Breast epithelium (tissue), 4 donors: Measurements from ENCODE around the gene DCLK1. TPM values are rescaled to one million over a fixed set of nuclear protein-coding genes. Genes with fewer than 3 reads are reported as not detected.
A peak's percentile ranks its signal among the peaks of the same experiment; 100 is the strongest.

Source experiments
- DNase-seq, 2 donors: peaks; one replicate each; pipeline ENCODE4 v3.0.0-alpha.2; 2019; ENCODE audit warnings: low spot score in 2 of 2
- H3K27ac ChIP-seq, 2 donors: fragments of 200-600 bp; sonication (generic) in 1 of 2; one replicate each; pipeline ENCODE4 v1.5.1; 2016 to 2019; ENCODE audit warnings: mild to moderate bottlenecking in 1 of 2
- H3K27me3 ChIP-seq, 2 donors: fragments of 200-600 bp; sonication (generic) in 1 of 2; one replicate each; pipeline versions ENCODE4 v1.5.1 to v1.6.0; 2017 to 2019; ENCODE audit warnings: control low read depth in 1 of 2, mild to moderate bottlenecking in 1 of 2
- H3K36me3 ChIP-seq: fragments of 200-600 bp; one replicate; pipeline ENCODE4 v1.5.1; 2019
- H3K4me1 ChIP-seq, 2 donors: fragments of 200-600 bp; sonication (generic); one replicate each; pipeline ENCODE4 v1.5.1; 2016 to 2019; ENCODE audit warnings: control low read depth in 1 of 2
- H3K4me3 ChIP-seq, 3 donors: fragments of 200-600 bp; sonication (generic); 1 replicate in 2 of 3; 2 replicates in 1 of 3; pipeline ENCODE4 v1.5.1; 2016 to 2019; ENCODE audit warnings: mild to moderate bottlenecking in 3 of 3, moderate library complexity in 2 of 3
- H3K9me3 ChIP-seq, 2 donors: fragments of 200-600 bp; sonication (generic) in 1 of 2; one replicate each; pipeline ENCODE4 v1.5.1; 2016 to 2019; ENCODE audit warnings: control low read depth in 1 of 2
- CTCF ChIP-seq, 3 donors: fragments of 450-650 bp; IDR thresholded peaks; one replicate each; pipeline ENCODE4 v1.5.1; 2016 to 2017; ENCODE audit warnings: antibody characterized with exemption in 3 of 3, mild to moderate bottlenecking in 3 of 3, moderate library complexity in 3 of 3
- POLR2A ChIP-seq: fragments of 450-650 bp; IDR thresholded peaks from one replicate; pipeline ENCODE4 v1.6.1; 2016; ENCODE audit warnings: antibody characterized with exemption, mild to moderate bottlenecking, moderate library complexity
- POLR2AphosphoS5 ChIP-seq, 3 donors: sonication (generic); formaldehyde crosslinking; IDR thresholded peaks; one replicate each; pipeline ENCODE4 v1.6.1; 2017; ENCODE audit warnings: antibody characterized with exemption in 3 of 3
- intact Hi-C: fragments of 100-400 bp; cut with DNase I; formaldehyde crosslinking; loops from one replicate; pipeline ENCODE4 v1.15.1; 2023; ENCODE audit warnings: low total_unique reads
- total RNA-seq, 3 donors: library from RNA; depleted of rRNA; stranded (reverse); fragments of >200 nt; gene quantifications; one replicate each; pipeline ENCODE4 v1.1.0, GENCODE V29; 2016

DCLK1 gene
- total RNA-seq, 3 donors from 2014 or later: 21.2 to 158 (median 28.2) TPM

- no peaks in the 10 kb centered on the region for H3K36me3 ChIP-seq
- H3K9me3 ChIP-seq: no peaks in the 10 kb centered on the region
- no peak for DNase-seq
- no peaks in the 10 kb centered on the region for H3K27me3 ChIP-seq
- H3K4me3 ChIP-seq: peak overlapping the region in 1 of 3 donors; percentile 17
- no peaks in the 10 kb centered on the region for H3K4me1 ChIP-seq
- H3K27ac ChIP-seq: no peak overlapping the region
- TF ChIP-seq POLR2A (no peak), POLR2AphosphoS5 (IDR thresholded peaks at IDR 0.05) (no peak), CTCF (IDR thresholded peaks at IDR 0.05) (no peak)
- intact Hi-C loops: no loop called here
Observed at GRCh38 chr13:36154567-36155291, 23.5 kb upstream of the DCLK1 start.

GRCh38 chr13:36151591-36151990 is 20.4 kb upstream of the DCLK1 start:
- no peaks in the 10 kb centered on the region for H3K36me3 ChIP-seq
- no peak overlapping the region for H3K27ac ChIP-seq
- H3K4me1 ChIP-seq: no peaks in the 10 kb centered on the region
- intact Hi-C loops: no loop called here
- no peak for DNase-seq
- no peaks in the 10 kb centered on the region for H3K27me3 ChIP-seq
- no peak for TF ChIP-seq POLR2A
- TF ChIP-seq CTCF (IDR thresholded peaks at IDR 0.05): no peak
- no peak for TF ChIP-seq POLR2AphosphoS5 (IDR thresholded peaks at IDR 0.05)
- no peak overlapping the region for H3K4me3 ChIP-seq
- H3K9me3 ChIP-seq: no peaks in the 10 kb centered on the region

GRCh38 chr13:36148446-36148845 is 17.3 kb upstream of the DCLK1 start:
- H3K36me3 ChIP-seq: no peaks in the 10 kb centered on the region
- TF ChIP-seq CTCF (IDR thresholded peaks at IDR 0.05) (no peak), POLR2A (no peak), POLR2AphosphoS5 (IDR thresholded peaks at IDR 0.05) (no peak)
- no peak for DNase-seq

GRCh38 chr13:36147330-36147729 is 16.1 kb upstream of the DCLK1 start:
- no peaks in the 10 kb centered on the region for H3K9me3 ChIP-seq
- H3K4me3 ChIP-seq: no peak overlapping the region
- H3K27ac ChIP-seq: no peak overlapping the region
- no peaks in the 10 kb centered on the region for H3K36me3 ChIP-seq
- intact Hi-C loops: no loop called here
- H3K27me3 ChIP-seq: no peaks in the 10 kb centered on the region
- TF ChIP-seq POLR2AphosphoS5 (IDR thresholded peaks at IDR 0.05) (no peak), POLR2A (no peak)
- no peak for DNase-seq
- no peaks in the 10 kb centered on the region for H3K4me1 ChIP-seq

More at GRCh38 chr13:36148446-36148845, 17.3 kb upstream of the DCLK1 start:
- H3K4me1 ChIP-seq: no peaks in the 10 kb centered on the region
- no peaks in the 10 kb centered on the region for H3K9me3 ChIP-seq
- H3K27ac ChIP-seq: no peak overlapping the region
- intact Hi-C loops: no loop called here
- H3K27me3 ChIP-seq: no peaks in the 10 kb centered on the region
- no peak overlapping the region for H3K4me3 ChIP-seq

GRCh38 chr13:36146511-36147269 is 15.5 kb upstream of the DCLK1 start:
- intact Hi-C loops: no loop called here
- H3K9me3 ChIP-seq: no peaks in the 10 kb centered on the region
- TF ChIP-seq POLR2A: no peak
- no peak for TF ChIP-seq POLR2AphosphoS5 (IDR thresholded peaks at IDR 0.05)
- TF ChIP-seq CTCF (IDR thresholded peaks at IDR 0.05): no peak
- no peaks in the 10 kb centered on the region for H3K4me1 ChIP-seq
- H3K27ac ChIP-seq: no peak overlapping the region
- H3K4me3 ChIP-seq: no peak overlapping the region
- H3K36me3 ChIP-seq: no peaks in the 10 kb centered on the region
- DNase-seq: no peak
- no peaks in the 10 kb centered on the region for H3K27me3 ChIP-seq
